OCI-LY7 (cell line): Measurements from ENCODE around the gene TLNRD1. TPM values are rescaled to one million over a fixed set of nuclear protein-coding genes. Genes with fewer than 3 reads are reported as not detected.

Experiments
- BruUV-seq: library from RNA; stranded (reverse); fragments of 400-500 nt; replicated peaks from 2 replicates; lab custom pipeline; 2021; lab: Mats Ljungman, UMichigan
- CTCF ChIA-PET: fragments of 300-600 bp; sonication (Branson Sonifier 250); formaldehyde crosslinking; loops from one replicate; lab custom pipeline; 2022; ENCODE audit warnings: antibody characterized with exemption; ENCODE audit not compliant: unreplicated experiment; lab: Charles Lee
- POLR2A ChIA-PET: fragments of 300-600 bp; sonication (Branson Sonifier 250); formaldehyde crosslinking; loops from one replicate; lab custom pipeline; 2022; ENCODE audit warnings: antibody characterized with exemption; lab: Charles Lee
- DNase-seq: peaks from one replicate; pipeline ENCODE4 v3.0.0-alpha.2; 2015; ENCODE audit warnings: low spot score
- H2AFZ ChIP-seq: fragments of 200-600 bp; sonication (generic), shearing (Covaris generic); 2 replicates; pipeline ENCODE4 v1.6.1; 2014; ENCODE audit warnings: mild to moderate bottlenecking, antibody characterized with exemption, low read length, moderate library complexity
- H3K27ac ChIP-seq: fragments of 200-600 bp; sonication (generic); 2 replicates; pipeline ENCODE4 v1.5.1; 2014; ENCODE audit warnings: mixed run types, low read depth, mild to moderate bottlenecking, moderate library complexity, low read length, inconsistent platforms; ENCODE audit not compliant: poor library complexity, severe bottlenecking
- H3K36me3 ChIP-seq: fragments of 200-600 bp; sonication (generic); 2 replicates; pipeline ENCODE4 v1.6.1; 2014; ENCODE audit warnings: mild to moderate bottlenecking, antibody characterized with exemption, low read length, moderate library complexity, mixed read lengths; ENCODE audit not compliant: insufficient read depth
- H3K4me1 ChIP-seq: fragments of 200-600 bp; sonication (generic); 2 replicates; pipeline ENCODE4 v1.5.1; 2014; ENCODE audit warnings: mild to moderate bottlenecking, low read length; ENCODE audit not compliant: insufficient read depth, poor library complexity, severe bottlenecking
- H3K4me2 ChIP-seq: fragments of 200-600 bp; sonication (generic); 2 replicates; pipeline ENCODE4 v1.6.1; 2014; ENCODE audit warnings: mild to moderate bottlenecking, low read length
- H3K4me3 ChIP-seq: fragments of 200-600 bp; sonication (generic); 2 replicates; pipeline ENCODE4 v1.5.1; 2014; ENCODE audit warnings: mild to moderate bottlenecking, low read depth, low read length; ENCODE audit not compliant: poor library complexity, severe bottlenecking
- H3K79me2 ChIP-seq: fragments of 200-600 bp; sonication (generic); 2 replicates; pipeline ENCODE4 v1.6.1; 2016; ENCODE audit warnings: low read depth, mild to moderate bottlenecking, low read length, moderate library complexity, mixed read lengths; ENCODE audit not compliant: insufficient read depth
- H3K9me2 ChIP-seq: fragments of 200-600 bp; sonication (generic); 2 replicates; pipeline ENCODE4 v1.6.1; 2016; ENCODE audit warnings: mild to moderate bottlenecking, low read length, mixed read lengths; ENCODE audit not compliant: insufficient read depth
- H3K9me3 ChIP-seq: fragments of 200-600 bp; sonication (generic); 2 replicates; pipeline ENCODE4 v1.6.1; 2014; ENCODE audit warnings: mild to moderate bottlenecking, mixed run types, low read length, mixed read lengths
- H4K20me1 ChIP-seq: fragments of 200-600 bp; sonication (generic); 2 replicates; pipeline ENCODE4 v1.6.1; 2014; ENCODE audit warnings: mild to moderate bottlenecking, antibody characterized with exemption, low read length, moderate library complexity, mixed read lengths; ENCODE audit not compliant: insufficient read depth
- CTCF ChIP-seq: fragments of 200-600 bp; sonication (generic); conservative IDR thresholded peaks from 2 replicates; pipeline ENCODE4 v1.5.1; 2014; ENCODE audit warnings: mild to moderate bottlenecking, antibody characterized with exemption, low read length, moderate library complexity, mixed read lengths
- EZH2phosphoT487 ChIP-seq: fragments of 200-600 bp; sonication (generic); IDR thresholded peaks from 2 replicates; pipeline ENCODE4 v1.6.1; 2018; ENCODE audit warnings: low read depth, borderline replicate concordance, mild to moderate bottlenecking, mixed run types, antibody characterized with exemption, low read length, moderate library complexity, mixed read lengths
- intact Hi-C: fragments of 100-400 bp; cut with micrococcal nuclease; formaldehyde crosslinking; loops from one replicate; pipeline ENCODE4 v1.10.0; 2022; ENCODE audit not compliant: unreplicated experiment
- total RNA-seq, 2 experiments: library from RNA; depleted of rRNA in 1 of 2; stranded (reverse); fragments of >200 nt in 1 of 2; shearing (Covaris generic) in 1 of 2; gene quantifications; 2 replicates each; pipeline ENCODE4 v1.2.3, GENCODE V29; 2014 to 2022

The TLNRD1 gene
- total RNA-seq, 2 experiments from 2014 or later, result 17.4 to 19.9 TPM

DNA sequence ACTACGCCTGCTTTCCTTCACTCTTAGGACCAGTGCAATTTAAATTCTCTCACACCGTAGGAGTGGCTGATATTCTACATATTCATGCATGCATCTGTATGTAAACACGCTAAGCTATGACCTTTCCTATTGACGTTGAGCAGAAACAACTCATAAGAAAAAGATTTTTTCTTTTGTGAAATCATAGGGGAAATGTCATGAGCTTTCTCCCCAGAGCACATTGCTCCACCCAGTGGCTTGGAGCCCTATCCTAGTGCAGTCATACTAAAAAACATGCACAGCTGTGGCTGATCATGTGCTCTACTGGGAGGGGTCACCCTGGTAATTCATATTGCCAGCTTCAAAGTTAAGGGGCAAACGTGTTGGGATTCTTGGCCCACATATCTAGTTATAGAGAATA lies 9.3 kb upstream of the TLNRD1 start:
- peak overlapping the region; percentile 92 for H3K4me2 ChIP-seq
- peaks cover 38% of the 10 kb centered on the region for H3K4me1 ChIP-seq
- H3K79me2 ChIP-seq, result peaks cover 28% of the 10 kb centered on the region
- no TSS peak for BruUV-seq
- H3K27ac ChIP-seq, result peak overlapping the region; percentile 47
- peak; percentile 61 for TF ChIP-seq CTCF
- no peak for TF ChIP-seq EZH2phosphoT487
- H2AFZ ChIP-seq, result peak overlapping the region; percentile 97; the same call in 1 of the 2 replicates
- peak; percentile 71 for DNase-seq
- peaks cover 13% of the 10 kb centered on the region; the same call in 1 of the 2 replicates for H4K20me1 ChIP-seq
- intact Hi-C loops, result no loop called here
- H3K36me3 ChIP-seq, result peaks cover 3% of the 10 kb centered on the region; the same call in 1 of the 2 replicates
- ChIA-PET CTCF (interaction anchor here (0.8 kb wide), 1 partner anchor 274 kb away, joined by 3 read pairs; no protein-coding TSS in a partner anchor), POLR2A (interaction anchor here (0.6 to 2.8 kb wide), 5 partner anchors 9 to 299 kb away, joined by 3 to 24 read pairs (median 5); partner anchors contain the start of gene TLNRD1)
- H3K4me3 ChIP-seq, result peak overlapping the region; percentile 15
- H3K9me2 ChIP-seq, result no peaks in the 10 kb centered on the region
- H3K9me3 ChIP-seq, result no peaks in the 10 kb centered on the region

DNA sequence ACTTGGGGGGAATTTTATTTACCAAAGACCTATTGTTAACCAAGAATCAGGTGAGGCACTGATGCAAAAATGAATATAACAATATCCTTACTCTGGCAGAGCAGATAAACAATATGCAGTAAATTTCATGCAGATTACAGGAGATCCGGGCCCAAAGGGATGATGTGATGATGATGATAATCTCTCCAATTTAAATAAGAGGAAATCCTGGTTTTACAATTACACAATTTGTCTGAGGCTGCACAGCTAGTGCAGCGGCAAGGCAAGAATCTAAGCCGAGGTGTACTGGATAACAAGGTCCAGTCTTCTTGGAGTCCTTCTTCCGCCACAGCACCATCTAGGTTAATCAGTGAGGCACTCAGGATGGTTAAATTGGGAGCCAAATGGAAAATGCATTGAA lies 8.7 kb upstream of the TLNRD1 start:
- Histone ChIP-seq H3K4me1 (peaks cover 33% of the 10 kb centered on the region), H3K27ac (no peak overlapping the region), H3K4me2 (no peak overlapping the region), H3K9me3 (no peaks in the 10 kb centered on the region), H3K4me3 (no peak overlapping the region), H3K36me3 (no peaks in the 10 kb centered on the region), H4K20me1 (peaks cover 11% of the 10 kb centered on the region; the same call in 1 of the 2 replicates), H3K79me2 (peaks cover 22% of the 10 kb centered on the region), H3K9me2 (no peaks in the 10 kb centered on the region), H2AFZ (peak overlapping the region; percentile 97; the same call in 1 of the 2 replicates)
- intact Hi-C loops, result no loop called here
- no TSS peak for BruUV-seq
- ChIA-PET CTCF (interaction anchor here (0.8 kb wide), 1 partner anchor 274 kb away, joined by 3 read pairs; no protein-coding TSS in a partner anchor), POLR2A (interaction anchor here (1.0 to 2.8 kb wide), 3 partner anchors 9 to 12 kb away, joined by 5 to 24 read pairs (median 6); partner anchors contain the start of gene TLNRD1)
- DNase-seq, result no peak
- TF ChIP-seq EZH2phosphoT487 (no peak), CTCF (no peak)

- intact Hi-C loops, result no loop called here
- ChIA-PET POLR2A (interaction anchor here (2.8 kb wide), 1 partner anchor 8 kb away, joined by 24 read pairs; the partner anchor contains the start of gene TLNRD1), CTCF (no interaction called here)
- Histone ChIP-seq H3K4me3 (no peak overlapping the region), H3K36me3 (no peaks in the 10 kb centered on the region), H3K27ac (no peak overlapping the region), H4K20me1 (peaks cover 8% of the 10 kb centered on the region; the same call in 1 of the 2 replicates), H3K4me1 (peaks cover 30% of the 10 kb centered on the region), H3K4me2 (no peak overlapping the region), H2AFZ (no peak overlapping the region), H3K9me2 (no peaks in the 10 kb centered on the region), H3K79me2 (peaks cover 19% of the 10 kb centered on the region), H3K9me3 (no peaks in the 10 kb centered on the region)
- no TSS peak for BruUV-seq
- TF ChIP-seq EZH2phosphoT487 (no peak), CTCF (no peak)
- DNase-seq, result no peak
Observed at GRCh38 chr15:80992441-80992840, 8.3 kb upstream of the TLNRD1 start.
